HEK293 (cell line): Measurements from ENCODE around the gene LRRC74B.
"Not testable (repeated sequence)": the region's sequence is repeated elsewhere in the genome, so short reads cannot be mapped to it uniquely, and the experiment has no call there.

Source experiments
- CTCF ChIA-PET: fragments of 350-600 bp; formaldehyde crosslinking; extraction: SDS; loops from one replicate; lab custom pipeline; 2021; ENCODE audit warnings: antibody characterized with exemption; lab: Yijun Ruan, JAX
- POLR2A ChIA-PET: fragments of 300-600 bp; formaldehyde crosslinking; extraction: SDS; loops from one replicate; lab custom pipeline; 2020; ENCODE audit warnings: antibody characterized with exemption, inconsistent platforms; lab: Yijun Ruan, JAX
- H3K27ac ChIP-seq: fragments of 200-500 bp; sonication (Bioruptor generic); 2 replicates; pipeline ENCODE4 v1.5.1; 2014; ENCODE audit warnings: low read depth, low read length, control low read depth, inconsistent platforms; ENCODE audit errors: extremely low read depth
- H3K36me3 ChIP-seq, 2 experiments: fragments of 200-500 bp in 1 of 2; sonication (Bioruptor generic) in 1 of 2; 1 replicate in 1 of 2; 2 replicates in 1 of 2; pipeline ENCODE4 v1.5.1; 2014 to 2017; ENCODE audit warnings: inconsistent platforms in 2 of 2, low read length in 2 of 2; ENCODE audit not compliant: control insufficient read depth in 2 of 2, insufficient read depth in 1 of 2
- H3K4me1 ChIP-seq: fragments of 200-500 bp; sonication (Bioruptor generic); 2 replicates; pipeline ENCODE4 v1.5.1; 2014; ENCODE audit warnings: mild to moderate bottlenecking, low read length, inconsistent platforms; ENCODE audit not compliant: control insufficient read depth, insufficient read depth
- H3K4me3 ChIP-seq: 2 replicates; pipeline ENCODE4 v1.5.1; 2011; ENCODE audit warnings: low read depth, mild to moderate bottlenecking, control low read depth, low read length, moderate library complexity
- H3K9me3 ChIP-seq: fragments of 200-500 bp; sonication (Bioruptor generic); 2 replicates; pipeline ENCODE4 v1.5.1; 2014; ENCODE audit warnings: low read depth, low read length, inconsistent platforms; ENCODE audit not compliant: control insufficient read depth, insufficient read depth
- GLIS2 ChIP-seq: fragments of 450-650 bp; formaldehyde crosslinking; IDR thresholded peaks from 2 replicates; pipeline ENCODE4 v1.5.1; 2016; ENCODE audit warnings: missing biosample characterization, missing genetic modification characterization
- MZF1 ChIP-seq: fragments of 450-650 bp; formaldehyde crosslinking; IDR thresholded peaks from 2 replicates; pipeline ENCODE4 v1.5.1; 2017; ENCODE audit warnings: missing biosample characterization, missing genetic modification characterization, borderline replicate concordance
- ZBTB20 ChIP-seq: fragments of 450-650 bp; formaldehyde crosslinking; IDR thresholded peaks from 2 replicates; pipeline ENCODE4 v1.5.1; 2016; ENCODE audit warnings: missing biosample characterization, missing genetic modification characterization
- ZBTB21 ChIP-seq: fragments of 450-650 bp; formaldehyde crosslinking; IDR thresholded peaks from 2 replicates; pipeline ENCODE4 v1.5.1; 2017; ENCODE audit warnings: missing biosample characterization, missing genetic modification characterization
- ZIC2 ChIP-seq: fragments of 450-650 bp; formaldehyde crosslinking; IDR thresholded peaks from 2 replicates; pipeline ENCODE4 v1.5.1; 2016; ENCODE audit warnings: missing biosample characterization, missing genetic modification characterization
- ZNF10 ChIP-seq: fragments of 450-650 bp; formaldehyde crosslinking; IDR thresholded peaks from 2 replicates; pipeline ENCODE4 v1.5.1; 2017; ENCODE audit warnings: missing biosample characterization, missing genetic modification characterization
- ZNF2 ChIP-seq: fragments of 450-650 bp; formaldehyde crosslinking; IDR thresholded peaks from 2 replicates; pipeline ENCODE4 v1.5.1; 2016; ENCODE audit warnings: missing biosample characterization, missing genetic modification characterization
- ZNF214 ChIP-seq: fragments of 450-650 bp; formaldehyde crosslinking; IDR thresholded peaks from 2 replicates; pipeline ENCODE4 v1.5.1; 2017; ENCODE audit warnings: missing biosample characterization, mild to moderate bottlenecking, missing genetic modification characterization, borderline replicate concordance
- ZNF426 ChIP-seq: fragments of 450-650 bp; formaldehyde crosslinking; IDR thresholded peaks from 2 replicates; pipeline ENCODE4 v1.5.1; 2017; ENCODE audit warnings: missing biosample characterization, missing genetic modification characterization, mild to moderate bottlenecking, inconsistent platforms, moderate library complexity
- ZNF529 ChIP-seq: fragments of 450-650 bp; formaldehyde crosslinking; IDR thresholded peaks from 2 replicates; pipeline ENCODE4 v1.5.1; 2017; ENCODE audit warnings: missing genetic modification characterization, missing biosample characterization; ENCODE audit not compliant: insufficient replicate concordance
- ZNF530 ChIP-seq: fragments of 450-650 bp; formaldehyde crosslinking; IDR thresholded peaks from 2 replicates; pipeline ENCODE4 v1.5.1; 2016; ENCODE audit warnings: low read depth, missing biosample characterization, missing genetic modification characterization
- ZNF549 ChIP-seq: fragments of 450-650 bp; IDR thresholded peaks from 2 replicates; pipeline ENCODE4 v1.5.1; 2018; ENCODE audit warnings: missing biosample characterization, missing genetic modification characterization, mild to moderate bottlenecking, inconsistent platforms, moderate library complexity
- ZNF555 ChIP-seq: fragments of 450-650 bp; formaldehyde crosslinking; conservative IDR thresholded peaks from 2 replicates; pipeline ENCODE4 v1.5.1; 2017; ENCODE audit warnings: missing biosample characterization, mild to moderate bottlenecking, missing genetic modification characterization, inconsistent platforms
- ZNF596 ChIP-seq: fragments of 450-650 bp; IDR thresholded peaks from 2 replicates; pipeline ENCODE4 v1.5.0; 2018; ENCODE audit warnings: missing biosample characterization, mild to moderate bottlenecking, missing genetic modification characterization, moderate library complexity
- ZNF610 ChIP-seq: fragments of 450-650 bp; formaldehyde crosslinking; IDR thresholded peaks from 2 replicates; pipeline ENCODE4 v1.5.1; 2016; ENCODE audit warnings: missing biosample characterization, missing genetic modification characterization, borderline replicate concordance
- ZNF76 ChIP-seq: fragments of 450-650 bp; formaldehyde crosslinking; IDR thresholded peaks from 2 replicates; pipeline ENCODE4; 2016; ENCODE audit warnings: low read depth, missing biosample characterization, missing genetic modification characterization, borderline replicate concordance
- ZNF791 ChIP-seq: fragments of 450-650 bp; formaldehyde crosslinking; IDR thresholded peaks from 2 replicates; pipeline ENCODE4 v1.5.1; 2016; ENCODE audit warnings: missing biosample characterization, missing genetic modification characterization
- TF ChIP-seq, protein P1 (sequence below): sonication (generic); formaldehyde crosslinking; IDR thresholded peaks from 2 replicates; pipeline ENCODE4 v1.8.1; 2022; ENCODE audit warnings: mild to moderate bottlenecking, moderate library complexity, missing genetic modification reagents
- TF ChIP-seq, protein P2 (sequence below): fragments of 450-650 bp; formaldehyde crosslinking; IDR thresholded peaks from 2 replicates; pipeline ENCODE4 v1.5.1; 2017; ENCODE audit warnings: missing biosample characterization, missing genetic modification characterization
- TF ChIP-seq, protein P3 (sequence below): fragments of 450-650 bp; formaldehyde crosslinking; conservative IDR thresholded peaks from 2 replicates; pipeline ENCODE4 v1.5.1; 2016; ENCODE audit warnings: low read depth, missing biosample characterization, missing genetic modification characterization
- TF ChIP-seq, protein P4 (sequence below): fragments of 450-650 bp; formaldehyde crosslinking; IDR thresholded peaks from 2 replicates; pipeline ENCODE4 v1.5.1; 2016; ENCODE audit warnings: missing biosample characterization, missing genetic modification characterization

The LRRC74B gene

DNA sequence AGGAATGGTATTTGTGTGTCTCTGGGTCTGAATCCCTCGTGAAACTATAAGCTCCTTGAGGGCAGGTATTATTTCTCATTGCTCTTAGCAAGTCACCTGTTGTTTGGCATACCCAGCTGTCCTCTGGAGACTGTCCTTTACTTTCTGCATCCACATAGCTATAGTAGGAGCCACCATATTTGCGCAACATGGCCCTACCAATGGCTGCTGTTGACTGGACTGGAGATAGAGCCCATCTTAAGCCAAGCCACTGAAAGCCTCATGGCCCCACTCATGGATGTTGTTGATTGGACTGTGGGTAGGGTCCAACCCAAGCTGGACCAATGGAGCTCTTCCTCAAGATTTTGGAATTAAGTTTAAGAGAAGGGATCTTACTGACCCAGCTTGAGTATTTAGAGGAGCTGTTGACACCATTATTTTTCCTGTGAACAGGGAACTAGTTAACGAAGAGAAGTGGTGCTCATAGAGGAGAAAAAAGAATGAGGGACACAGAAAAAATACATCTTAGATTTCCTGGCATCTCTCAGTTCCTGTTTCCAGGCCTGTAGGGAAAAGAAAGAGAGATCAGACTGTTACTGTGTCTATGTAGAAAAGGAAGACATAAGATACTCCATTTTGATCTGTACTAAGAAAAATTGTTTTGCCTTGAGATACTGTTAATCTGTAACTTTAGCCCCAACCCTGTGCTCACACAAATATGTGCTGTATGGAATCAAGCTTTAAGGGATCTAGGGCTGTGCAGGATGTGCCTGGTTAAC lies 47.2 kb downstream of the LRRC74B start:
- Histone ChIP-seq H3K4me1 (no peaks in the 10 kb centered on the region), H3K9me3 (no peaks in the 10 kb centered on the region), H3K4me3 (no peak overlapping the region), H3K36me3 (no peaks in the 10 kb centered on the region), H3K27ac (no peak overlapping the region)
- CTCF ChIA-PET, result interaction anchor here (0.9 to 1.2 kb wide), 3 partner anchors 9 to 75 kb away, joined by 3 to 7 read pairs (median 6); no protein-coding TSS in a partner anchor
- TF ChIP-seq ZNF76 (tag by site-specific recombination) (no peak), ZNF10 (no peak), ZNF549 (tag by site-specific recombination) (no peak), ZNF426 (tag by site-specific recombination) (no peak), ZNF555 (tag by site-specific recombination) (no peak), ZNF596 (tag by site-specific recombination) (no peak), ZBTB21 (no peak), ZNF2 (tag by site-specific recombination) (no peak), GLIS2 (tag by site-specific recombination) (no peak), ZNF610 (tag by site-specific recombination) (no peak)
- POLR2A ChIA-PET, result no interaction called here

DNA sequence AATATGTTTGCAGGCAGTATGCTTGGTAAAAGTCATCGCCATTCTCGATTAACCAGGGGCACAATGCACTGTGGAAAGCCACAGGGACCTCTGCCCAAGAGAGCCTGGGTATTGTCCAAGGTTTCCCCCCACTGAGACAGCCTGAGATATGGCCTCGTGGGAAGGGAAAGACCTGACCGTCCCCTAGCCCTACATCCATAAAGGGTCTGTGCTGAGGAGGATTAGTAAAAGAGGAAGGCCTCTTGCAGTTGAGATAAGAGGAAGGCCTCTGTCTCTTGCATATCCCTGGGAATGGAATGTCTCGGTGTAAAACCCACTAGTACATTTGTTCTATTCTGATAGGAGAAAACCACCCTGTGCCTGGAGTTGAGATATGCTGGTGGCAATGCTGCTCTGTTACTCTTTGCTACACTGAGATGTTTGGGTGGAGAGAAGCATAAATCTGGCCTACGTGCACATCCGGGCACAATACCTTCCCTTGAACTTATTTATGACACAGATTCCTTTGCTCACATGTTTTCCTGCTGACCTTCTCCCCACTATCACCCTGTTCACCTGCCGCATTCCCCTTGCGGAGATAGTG lies 47.9 kb downstream of the LRRC74B start:
- H3K4me3 ChIP-seq, POLR2A ChIA-PET, H3K27ac ChIP-seq, H3K36me3 ChIP-seq, H3K9me3 ChIP-seq, H3K4me1 ChIP-seq: not testable (repeated sequence)
- CTCF ChIA-PET, result interaction anchor here (1.2 kb wide), 1 partner anchor 72 kb away, joined by 6 read pairs; no protein-coding TSS in a partner anchor

DNA sequence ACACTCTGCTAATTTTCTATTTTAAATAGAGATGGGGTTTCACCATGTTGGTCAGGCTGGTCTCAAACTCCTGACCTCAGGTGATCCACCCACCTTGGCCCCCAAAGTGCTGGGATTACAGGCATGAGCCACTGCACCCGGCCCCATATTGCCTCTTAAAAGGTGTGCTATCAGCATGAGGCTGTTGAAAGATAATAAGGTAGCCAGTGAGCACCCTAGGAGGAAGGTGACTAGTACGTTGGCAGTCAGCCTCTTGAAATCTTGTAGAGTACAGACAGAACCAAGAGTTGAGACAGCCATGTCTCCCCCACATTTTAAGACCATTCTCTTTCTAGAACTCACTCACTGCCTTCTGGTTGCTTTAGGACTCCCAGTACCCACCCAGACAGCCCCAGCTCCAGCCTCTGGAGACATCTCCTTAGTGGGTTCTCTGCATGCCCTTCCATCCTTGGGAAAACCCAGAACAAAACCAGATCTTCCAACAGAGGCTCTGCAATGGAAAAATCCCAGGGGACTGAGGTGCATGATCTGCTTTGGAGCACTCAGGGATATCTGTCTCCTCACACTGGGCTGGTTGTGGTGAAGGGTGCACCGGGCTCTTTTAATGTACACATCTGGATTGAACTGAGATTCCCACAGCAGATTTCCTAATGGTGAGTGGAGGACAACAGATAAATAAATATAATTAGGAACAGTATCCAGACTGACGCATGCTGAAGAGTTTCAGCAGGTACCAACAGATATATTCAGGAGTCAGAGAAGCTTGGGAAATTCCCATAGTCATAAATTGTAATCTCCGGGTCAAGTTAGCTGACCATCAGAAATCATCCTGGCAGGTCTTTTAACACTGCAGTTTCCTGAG lies 49.4 kb downstream of the LRRC74B start:
- no peaks in the 10 kb centered on the region for H3K36me3 ChIP-seq
- POLR2A ChIA-PET, result no interaction called here
- no peaks in the 10 kb centered on the region for H3K9me3 ChIP-seq
- H3K4me3 ChIP-seq, result no peak overlapping the region
- H3K27ac ChIP-seq, result no peak overlapping the region
- CTCF ChIA-PET, result interaction anchor here (0.6 kb wide), 1 partner anchor 90 kb away, joined by 3 read pairs; no protein-coding TSS in a partner anchor
- no peaks in the 10 kb centered on the region for H3K4me1 ChIP-seq
- no peak for TF ChIP-seq ZNF791 (tag by site-specific recombination)
- TF ChIP-seq, protein P1, sequence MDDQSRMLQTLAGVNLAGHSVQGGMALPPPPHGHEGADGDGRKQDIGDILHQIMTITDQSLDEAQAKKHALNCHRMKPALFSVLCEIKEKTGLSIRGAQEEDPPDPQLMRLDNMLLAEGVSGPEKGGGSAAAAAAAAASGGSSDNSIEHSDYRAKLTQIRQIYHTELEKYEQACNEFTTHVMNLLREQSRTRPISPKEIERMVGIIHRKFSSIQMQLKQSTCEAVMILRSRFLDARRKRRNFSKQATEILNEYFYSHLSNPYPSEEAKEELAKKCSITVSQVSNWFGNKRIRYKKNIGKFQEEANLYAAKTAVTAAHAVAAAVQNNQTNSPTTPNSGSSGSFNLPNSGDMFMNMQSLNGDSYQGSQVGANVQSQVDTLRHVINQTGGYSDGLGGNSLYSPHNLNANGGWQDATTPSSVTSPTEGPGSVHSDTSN, result no peak
- TF ChIP-seq, protein P2, sequence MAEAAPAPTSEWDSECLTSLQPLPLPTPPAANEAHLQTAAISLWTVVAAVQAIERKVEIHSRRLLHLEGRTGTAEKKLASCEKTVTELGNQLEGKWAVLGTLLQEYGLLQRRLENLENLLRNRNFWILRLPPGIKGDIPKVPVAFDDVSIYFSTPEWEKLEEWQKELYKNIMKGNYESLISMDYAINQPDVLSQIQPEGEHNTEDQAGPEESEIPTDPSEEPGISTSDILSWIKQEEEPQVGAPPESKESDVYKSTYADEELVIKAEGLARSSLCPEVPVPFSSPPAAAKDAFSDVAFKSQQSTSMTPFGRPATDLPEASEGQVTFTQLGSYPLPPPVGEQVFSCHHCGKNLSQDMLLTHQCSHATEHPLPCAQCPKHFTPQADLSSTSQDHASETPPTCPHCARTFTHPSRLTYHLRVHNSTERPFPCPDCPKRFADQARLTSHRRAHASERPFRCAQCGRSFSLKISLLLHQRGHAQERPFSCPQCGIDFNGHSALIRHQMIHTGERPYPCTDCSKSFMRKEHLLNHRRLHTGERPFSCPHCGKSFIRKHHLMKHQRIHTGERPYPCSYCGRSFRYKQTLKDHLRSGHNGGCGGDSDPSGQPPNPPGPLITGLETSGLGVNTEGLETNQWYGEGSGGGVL (tag by site-specific recombination), result no peak
- TF ChIP-seq MZF1 (tag by site-specific recombination), result no peak
- TF ChIP-seq, protein P3, sequence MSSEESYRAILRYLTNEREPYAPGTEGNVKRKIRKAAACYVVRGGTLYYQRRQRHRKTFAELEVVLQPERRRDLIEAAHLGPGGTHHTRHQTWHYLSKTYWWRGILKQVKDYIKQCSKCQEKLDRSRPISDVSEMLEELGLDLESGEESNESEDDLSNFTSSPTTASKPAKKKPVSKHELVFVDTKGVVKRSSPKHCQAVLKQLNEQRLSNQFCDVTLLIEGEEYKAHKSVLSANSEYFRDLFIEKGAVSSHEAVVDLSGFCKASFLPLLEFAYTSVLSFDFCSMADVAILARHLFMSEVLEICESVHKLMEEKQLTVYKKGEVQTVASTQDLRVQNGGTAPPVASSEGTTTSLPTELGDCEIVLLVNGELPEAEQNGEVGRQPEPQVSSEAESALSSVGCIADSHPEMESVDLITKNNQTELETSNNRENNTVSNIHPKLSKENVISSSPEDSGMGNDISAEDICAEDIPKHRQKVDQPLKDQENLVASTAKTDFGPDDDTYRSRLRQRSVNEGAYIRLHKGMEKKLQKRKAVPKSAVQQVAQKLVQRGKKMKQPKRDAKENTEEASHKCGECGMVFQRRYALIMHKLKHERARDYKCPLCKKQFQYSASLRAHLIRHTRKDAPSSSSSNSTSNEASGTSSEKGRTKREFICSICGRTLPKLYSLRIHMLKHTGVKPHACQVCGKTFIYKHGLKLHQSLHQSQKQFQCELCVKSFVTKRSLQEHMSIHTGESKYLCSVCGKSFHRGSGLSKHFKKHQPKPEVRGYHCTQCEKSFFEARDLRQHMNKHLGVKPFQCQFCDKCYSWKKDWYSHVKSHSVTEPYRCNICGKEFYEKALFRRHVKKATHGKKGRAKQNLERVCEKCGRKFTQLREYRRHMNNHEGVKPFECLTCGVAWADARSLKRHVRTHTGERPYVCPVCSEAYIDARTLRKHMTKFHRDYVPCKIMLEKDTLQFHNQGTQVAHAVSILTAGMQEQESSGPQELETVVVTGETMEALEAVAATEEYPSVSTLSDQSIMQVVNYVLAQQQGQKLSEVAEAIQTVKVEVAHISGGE (tag by site-specific recombination), result no peak
- TF ChIP-seq ZIC2 (tag by site-specific recombination), result no peak
- no peak for TF ChIP-seq ZNF214 (tag by site-specific recombination)
- TF ChIP-seq, protein P4, sequence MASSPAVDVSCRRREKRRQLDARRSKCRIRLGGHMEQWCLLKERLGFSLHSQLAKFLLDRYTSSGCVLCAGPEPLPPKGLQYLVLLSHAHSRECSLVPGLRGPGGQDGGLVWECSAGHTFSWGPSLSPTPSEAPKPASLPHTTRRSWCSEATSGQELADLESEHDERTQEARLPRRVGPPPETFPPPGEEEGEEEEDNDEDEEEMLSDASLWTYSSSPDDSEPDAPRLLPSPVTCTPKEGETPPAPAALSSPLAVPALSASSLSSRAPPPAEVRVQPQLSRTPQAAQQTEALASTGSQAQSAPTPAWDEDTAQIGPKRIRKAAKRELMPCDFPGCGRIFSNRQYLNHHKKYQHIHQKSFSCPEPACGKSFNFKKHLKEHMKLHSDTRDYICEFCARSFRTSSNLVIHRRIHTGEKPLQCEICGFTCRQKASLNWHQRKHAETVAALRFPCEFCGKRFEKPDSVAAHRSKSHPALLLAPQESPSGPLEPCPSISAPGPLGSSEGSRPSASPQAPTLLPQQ (tag by site-specific recombination), result no peak
- no peak for TF ChIP-seq ZNF529 (tag by site-specific recombination)
- TF ChIP-seq ZNF530 (tag by site-specific recombination), result no peak
- no peak for TF ChIP-seq ZBTB20
